GM12878 (cell line): Measurements from ENCODE around the gene SARS2. TPM values are rescaled to one million over a fixed set of nuclear protein-coding genes. Genes with fewer than 3 reads are reported as not detected.

Experiments
- ATAC-seq: fragments of 200-7000 bp; cut with Tn5 transposase; 3 replicates; pipeline ENCODE4 v1.9.1; 2020; ENCODE audit warnings: mild to moderate bottlenecking, moderate library complexity
- BruUV-seq: library from RNA; stranded (reverse); fragments of 400-500 nt; replicated peaks from 2 replicates; lab custom pipeline; 2021; lab: Mats Ljungman, UMichigan
- CTCF ChIA-PET: fragments of 300-600 bp; sonication (Branson Sonifier 250); formaldehyde crosslinking; extraction: SDS; loops from one replicate; lab custom pipeline; 2021; ENCODE audit warnings: inconsistent platforms; lab: Yijun Ruan, JAX
- POLR2A ChIA-PET: fragments of 350-600 bp; formaldehyde crosslinking; extraction: SDS; loops from one replicate; lab custom pipeline; 2021; ENCODE audit warnings: inconsistent platforms; lab: Charles Lee
- RAD21 ChIA-PET: fragments of 300-600 bp; sonication (Branson Sonifier 250); formaldehyde crosslinking; loops from one replicate; lab custom pipeline; 2023; ENCODE audit warnings: antibody characterized with exemption; ENCODE audit not compliant: unreplicated experiment; lab: Charles Lee
- SMC1A ChIA-PET: fragments of 300-600 bp; sonication (Branson Sonifier 250); formaldehyde crosslinking; loops from one replicate; lab custom pipeline; 2023; ENCODE audit not compliant: unreplicated experiment, uncharacterized antibody; lab: Charles Lee
- DNase-seq: peaks from one replicate; pipeline ENCODE4 v3.0.0-alpha.2; 2011; ENCODE audit warnings: low read depth, low spot score
- FAIRE-seq: peaks from 3 replicates; lab custom pipeline; 2011; peaks lifted over from hg19 to GRCh38; lab: Jason Lieb, UNC
- H2AFZ ChIP-seq: 2 replicates; pipeline ENCODE4 v1.6.0; 2011; ENCODE audit warnings: low read depth, low read length, control low read depth; ENCODE audit not compliant: control insufficient read depth
- H3K27ac ChIP-seq: 2 replicates; pipeline ENCODE4 v1.5.1; 2011; ENCODE audit warnings: control low read depth; ENCODE audit not compliant: control insufficient read depth, insufficient read depth
- H3K27me3 ChIP-seq, 2 experiments: replicated peaks in 1 of 2; 2 replicates each; pipeline versions ENCODE4 v1.6.0 to v1.6.1; 2011; ENCODE audit warnings: low read length in 1 of 2; ENCODE audit not compliant: control insufficient read depth in 2 of 2, insufficient read depth in 2 of 2
- H3K36me3 ChIP-seq, 2 experiments: 2 replicates each; pipeline ENCODE4 v1.5.1; 2011; ENCODE audit warnings: low read length in 1 of 2; ENCODE audit not compliant: control insufficient read depth in 2 of 2, insufficient read depth in 2 of 2
- H3K4me1 ChIP-seq: 2 replicates; pipeline ENCODE4 v1.6.1; 2011; ENCODE audit warnings: mild to moderate bottlenecking, low read length, moderate library complexity, mixed read lengths; ENCODE audit not compliant: control insufficient read depth, insufficient read depth
- H3K4me2 ChIP-seq: 2 replicates; pipeline ENCODE4 v1.6.0; 2011; ENCODE audit warnings: control low read depth; ENCODE audit not compliant: control insufficient read depth, insufficient read depth
- H3K4me3 ChIP-seq: fragments of 200-600 bp; sonication (generic); 2 replicates; pipeline ENCODE4 v1.5.1; 2016
- H3K79me2 ChIP-seq: 2 replicates; pipeline ENCODE4 v1.6.0; 2011; ENCODE audit warnings: low read length; ENCODE audit not compliant: control insufficient read depth, insufficient read depth
- H3K9ac ChIP-seq: 2 replicates; pipeline ENCODE4 v1.8.0; 2011; ENCODE audit warnings: low read length, control low read depth, mixed read lengths; ENCODE audit not compliant: control insufficient read depth, insufficient read depth
- H3K9me3 ChIP-seq: replicated peaks from 3 replicates; pipeline ENCODE4 v1.5.1; 2011; ENCODE audit warnings: mild to moderate bottlenecking, low read length; ENCODE audit not compliant: control insufficient read depth, insufficient read depth
- H4K20me1 ChIP-seq: 2 replicates; pipeline ENCODE4 v1.6.0; 2011; ENCODE audit not compliant: control insufficient read depth, insufficient read depth
- CBX3 ChIP-seq: fragments of 200-600 bp; sonication (generic); IDR thresholded peaks from 2 replicates; pipeline ENCODE4 v1.6.1; 2016; ENCODE audit warnings: low read depth, borderline replicate concordance
- CEBPZ ChIP-seq: fragments of 150-350 bp; IDR thresholded peaks from 2 replicates; pipeline ENCODE4 v1.6.1; 2016; ENCODE audit warnings: low read depth, low read length
- E4F1 ChIP-seq: fragments of 450-650 bp; IDR thresholded peaks from 2 replicates; pipeline ENCODE4 v1.6.1; 2018; ENCODE audit warnings: borderline replicate concordance, mild to moderate bottlenecking; ENCODE audit not compliant: partially characterized antibody
- NFIC ChIP-seq: IDR thresholded peaks from 2 replicates; pipeline ENCODE4 v1.6.1; 2012; ENCODE audit warnings: low read depth, mild to moderate bottlenecking, inconsistent platforms, low read length, moderate library complexity
- NR2C1 ChIP-seq: fragments of 450-650 bp; IDR thresholded peaks from 2 replicates; pipeline ENCODE4 v1.6.1; 2017; ENCODE audit warnings: antibody characterized with exemption, mild to moderate bottlenecking, moderate library complexity
- RELB ChIP-seq: fragments of 450-650 bp; IDR thresholded peaks from 2 replicates; pipeline ENCODE4 v1.6.1; 2017; ENCODE audit warnings: low read depth, mild to moderate bottlenecking, moderate library complexity
- ZBED1 ChIP-seq: IDR thresholded peaks from 2 replicates; pipeline ENCODE4 v1.6.1; 2016; ENCODE audit warnings: borderline replicate concordance
- WGBS: methylation state at CpG from one replicate; pipeline ENCODE4 v1.1.6; 2016; ENCODE audit warnings: low lambda C conversion rate; ENCODE audit not compliant: insufficient replicate concordance, insufficient coverage; ENCODE audit errors: missing lambda C conversion rate; 5-methylcytosine and 5-hydroxymethylcytosine counted together
- in situ Hi-C: fragments of 300-500 bp; cut with MboI; formaldehyde crosslinking; loops from 9 replicates; pipeline ENCODE4 v1.14.3; 2018; ENCODE audit warnings: mixed read lengths
- intact Hi-C: fragments of 100-400 bp; cut with micrococcal nuclease; formaldehyde crosslinking; loops from one replicate; pipeline ENCODE4 v1.14.2; 2022; ENCODE audit not compliant: unreplicated experiment
- polyA plus RNA-seq, 11 experiments: library from polyadenylated mRNA; depleted of rRNA in 4 of 11; unstranded in 6 of 11; stranded (reverse) in 5 of 11; fragments of >200 nt; fragmentation: Nextera tagmentation in 4 of 11; fragmentation: Illumina TruSeq in 1 of 11; extraction: Ambion mirVana in 4 of 11; extraction: Trizol in 1 of 11; gene quantifications; 1 replicate in 1 of 11; 2 replicates in 10 of 11; pipeline versions ENCODE4 v1.2.1 to v1.2.3, GENCODE V29; 2011 to 2016; ENCODE audit warnings: inconsistent platforms in 2 of 11, missing spikeins in 2 of 11, low read depth in 1 of 11
- total RNA-seq, 4 experiments: library from RNA; depleted of rRNA in 3 of 4; stranded (reverse); fragments of >200 nt in 3 of 4; fragmentation: Illumina TruSeq in 1 of 4; extraction: Trizol in 1 of 4; gene quantifications; 2 replicates each; pipeline versions ENCODE4 v1.2.1 to v1.2.3, GENCODE V29; 2013 to 2021

The SARS2 gene
- total and polyA plus RNA-seq, 10 of the 15 experiments (the other 5 are each of a cell fraction or from before 2014, with no cell fraction given), result 2.6 to 50.3 (median 27.5) TPM

GRCh38 chr19:38870612-38871011 is 60.0 kb downstream of the SARS2 start (continued):
- TF ChIP-seq E4F1, result no peak
- TF ChIP-seq ZBED1, result no peak
- no peak for TF ChIP-seq RELB

GRCh38 chr19:38869836-38870607 is 60.5 kb downstream of the SARS2 start:
- WGBS, result 22% methylated on average over 47 of the region's 62 CpGs
- POLR2A ChIA-PET, result interaction anchor here (1.2 to 9.7 kb wide), 7 partner anchors 8 to 39 kb away, joined by 7 to 144 read pairs (median 12); partner anchors contain the start of genes ECH1, NFKBIB, RINL and SIRT2
- no peak for TF ChIP-seq CBX3
- peak; percentile 52 for TF ChIP-seq NR2C1
- no peak for TF ChIP-seq CEBPZ
- no peak for TF ChIP-seq NFIC

More at GRCh38 chr19:38869836-38870607, 60.5 kb downstream of the SARS2 start:
- Histone ChIP-seq H2AFZ (peak overlapping the region; percentile 77), H3K27ac (peak overlapping the region; percentile 46; the same call in 1 of the 2 replicates), H3K4me1 (peaks cover 24% of the 10 kb centered on the region), H3K36me3 (peaks cover 0 to 4% of the 10 kb centered on the region in 2 experiments; a peak in 1 of 4 replicates), H3K9me3 (no peaks in the 10 kb centered on the region), H3K79me2 (no peaks in the 10 kb centered on the region), H3K9ac (peak overlapping the region; percentile 48; the same call in 1 of the 2 replicates), H3K4me3 (peak overlapping the region; percentile 52; the same call in 1 of the 2 replicates), H3K4me2 (peak overlapping the region; percentile 96), H3K27me3 (no peaks in the 10 kb centered on the region), H4K20me1 (no peaks in the 10 kb centered on the region)
- DNase-seq (no peak), FAIRE-seq (peak; percentile 54), ATAC-seq (peak; percentile 92)
- in situ Hi-C loops, result loop anchor here (5.0 kb wide), 1 partner anchor 318 kb away; no protein-coding TSS in a partner anchor
- intact Hi-C loops, result loop anchor here (5.0 kb wide), 1 partner anchor 62 kb away; the partner anchor contains the start of genes MRPS12 and SARS2
- no TSS peak for BruUV-seq
- ChIA-PET RAD21 (interaction anchor here (0.6 to 4.3 kb wide), 14 partner anchors 9 to 467 kb away, joined by 3 to 34 read pairs (median 8); partner anchors contain the start of genes ECH1, FAM98C, HNRNPL and NFKBIB), CTCF (interaction anchor here (0.8 to 2.5 kb wide), 13 partner anchors 9 to 496 kb away, joined by 3 to 17 read pairs (median 7); partner anchors contain the start of genes ECH1, FAM98C, FBXO17 and RINL), SMC1A (interaction anchor here (0.8 to 4.6 kb wide), 15 partner anchors 8 to 467 kb away, joined by 3 to 39 read pairs (median 4); partner anchors contain the start of genes ECH1, FAM98C and RINL)
